GM12892 (cell line): ENCODE data around the gene LEKR1.

ENCODE experiments used
- POLR2A ChIP-seq: IDR thresholded peaks from 2 replicates; pipeline ENCODE4 v1.6.1; 2011; ENCODE audit warnings: low read depth, low read length, control low read depth
- POLR2AphosphoS5 ChIP-seq: IDR thresholded peaks from 2 replicates; pipeline ENCODE4 v1.6.1; 2011; ENCODE audit warnings: low read depth, low read length, control low read depth

GRCh38 chr3:156840826-156841689, 14.9 kb downstream of the LEKR1 start:
- TF ChIP-seq POLR2AphosphoS5 (no peak), POLR2A (no peak)
